PFSK-1 (cell line): ENCODE results near the gene CROCC2.

Experiments used
- FOXP2 ChIP-seq: optimal IDR thresholded peaks from 2 replicates; pipeline ENCODE3; 2011; ENCODE audit warnings: borderline replicate concordance, control low read depth, inconsistent platforms; ENCODE audit not compliant: insufficient read depth; ENCODE audit errors: extremely low read length, extremely low read depth
- POLR2AphosphoS5 ChIP-seq: IDR thresholded peaks from 2 replicates; pipeline ENCODE4 v1.6.1; 2012; ENCODE audit warnings: low read depth, mild to moderate bottlenecking, control low read depth, low read length, moderate library complexity
- SIN3A ChIP-seq: IDR thresholded peaks from 2 replicates; pipeline ENCODE4 v1.6.1; 2012; ENCODE audit warnings: mild to moderate bottlenecking, low read length, moderate library complexity, borderline replicate concordance; ENCODE audit not compliant: insufficient read depth
- TAF1 ChIP-seq: IDR thresholded peaks from 2 replicates; pipeline ENCODE4 v1.6.1; 2012; ENCODE audit warnings: low read length, control low read depth, borderline replicate concordance; ENCODE audit not compliant: insufficient read depth
- TF ChIP-seq, protein P1 (sequence below), 2 experiments: IDR thresholded peaks; 2 replicates each; pipeline versions ENCODE4 v1.6.1 to v1.8.0; 2011 to 2012; ENCODE audit warnings: low read depth in 2 of 2, low read length in 2 of 2, control low read depth in 1 of 2, inconsistent platforms in 1 of 2, mild to moderate bottlenecking in 1 of 2, moderate library complexity in 1 of 2; ENCODE audit not compliant: insufficient read depth in 1 of 2

CROCC2 gene

GRCh38 chr2:241003830-241004564, 97.9 kb downstream of the CROCC2 start:
- no peak for TF ChIP-seq FOXP2
- TF ChIP-seq TAF1, result no peak
- TF ChIP-seq, protein P1, sequence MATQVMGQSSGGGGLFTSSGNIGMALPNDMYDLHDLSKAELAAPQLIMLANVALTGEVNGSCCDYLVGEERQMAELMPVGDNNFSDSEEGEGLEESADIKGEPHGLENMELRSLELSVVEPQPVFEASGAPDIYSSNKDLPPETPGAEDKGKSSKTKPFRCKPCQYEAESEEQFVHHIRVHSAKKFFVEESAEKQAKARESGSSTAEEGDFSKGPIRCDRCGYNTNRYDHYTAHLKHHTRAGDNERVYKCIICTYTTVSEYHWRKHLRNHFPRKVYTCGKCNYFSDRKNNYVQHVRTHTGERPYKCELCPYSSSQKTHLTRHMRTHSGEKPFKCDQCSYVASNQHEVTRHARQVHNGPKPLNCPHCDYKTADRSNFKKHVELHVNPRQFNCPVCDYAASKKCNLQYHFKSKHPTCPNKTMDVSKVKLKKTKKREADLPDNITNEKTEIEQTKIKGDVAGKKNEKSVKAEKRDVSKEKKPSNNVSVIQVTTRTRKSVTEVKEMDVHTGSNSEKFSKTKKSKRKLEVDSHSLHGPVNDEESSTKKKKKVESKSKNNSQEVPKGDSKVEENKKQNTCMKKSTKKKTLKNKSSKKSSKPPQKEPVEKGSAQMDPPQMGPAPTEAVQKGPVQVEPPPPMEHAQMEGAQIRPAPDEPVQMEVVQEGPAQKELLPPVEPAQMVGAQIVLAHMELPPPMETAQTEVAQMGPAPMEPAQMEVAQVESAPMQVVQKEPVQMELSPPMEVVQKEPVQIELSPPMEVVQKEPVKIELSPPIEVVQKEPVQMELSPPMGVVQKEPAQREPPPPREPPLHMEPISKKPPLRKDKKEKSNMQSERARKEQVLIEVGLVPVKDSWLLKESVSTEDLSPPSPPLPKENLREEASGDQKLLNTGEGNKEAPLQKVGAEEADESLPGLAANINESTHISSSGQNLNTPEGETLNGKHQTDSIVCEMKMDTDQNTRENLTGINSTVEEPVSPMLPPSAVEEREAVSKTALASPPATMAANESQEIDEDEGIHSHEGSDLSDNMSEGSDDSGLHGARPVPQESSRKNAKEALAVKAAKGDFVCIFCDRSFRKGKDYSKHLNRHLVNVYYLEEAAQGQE (IDR thresholded peaks at IDR 0.05; ENCODE audit: insufficient read depth in 1 of 2, low read depth in 2 of 2, low read length in 2 of 2), result no peak
- no peak for TF ChIP-seq POLR2AphosphoS5
- no peak for TF ChIP-seq SIN3A

- no peak for TF ChIP-seq SIN3A
- TF ChIP-seq, protein P1 (IDR thresholded peaks at IDR 0.05; ENCODE audit: insufficient read depth in 1 of 2, low read depth in 2 of 2, low read length in 2 of 2), result no peak
Observed at GRCh38 chr2:241005569-241005968, 99.4 kb downstream of the CROCC2 start.

- TF ChIP-seq SIN3A (no peak), FOXP2 (no peak), TAF1 (no peak), POLR2AphosphoS5 (no peak)
- TF ChIP-seq, protein P1 (IDR thresholded peaks at IDR 0.05; ENCODE audit: insufficient read depth in 1 of 2, low read depth in 2 of 2, low read length in 2 of 2), result no peak
Observed at GRCh38 chr2:241006412-241006811, 100.3 kb downstream of the CROCC2 start.

GRCh38 chr2:241007111-241007510, 101.0 kb downstream of the CROCC2 start:
- no peak for TF ChIP-seq TAF1
- TF ChIP-seq, protein P1 (IDR thresholded peaks at IDR 0.05; ENCODE audit: insufficient read depth in 1 of 2, low read depth in 2 of 2, low read length in 2 of 2), result no peak
- TF ChIP-seq POLR2AphosphoS5, result no peak
- no peak for TF ChIP-seq FOXP2
- TF ChIP-seq SIN3A, result no peak
